Measurements from ENCODE around the gene GALNT16.

- no peak for TF ChIP-seq MAX (IDR thresholded peaks at IDR 0.05; ENCODE audit: low read depth, low read length)
- no peak for TF ChIP-seq CTCF (IDR thresholded peaks at IDR 0.05; ENCODE audit: low read depth, low read length)
- TF ChIP-seq POLR2A (IDR thresholded peaks at IDR 0.05; ENCODE audit: extremely low read depth, insufficient read length) = no peak
- no peak for TF ChIP-seq MYC (IDR thresholded peaks at IDR 0.05; ENCODE audit: low read depth, low read length)
These were observed 58.3 kb downstream of the GALNT16 start for GRCh38 chr14:69318241-69318640.

Data from NB4 (cell line).